Stimulated activated naive CD4-positive, alpha-beta T cell (primary cell): ENCODE results near the gene COL11A2.

ENCODE experiments used
- DNase-seq, 6 experiments: peaks; one replicate each; lab custom pipeline; 2025; lab: John Stamatoyannopoulos, UW

COL11A2 gene

GRCh38 chr6:33206864-33207551, 14.7 kb upstream of the COL11A2 start:
- DNase-seq, result no peak

- DNase-seq, result no peak
Observed at GRCh38 chr6:33206027-33206863, 14.0 kb upstream of the COL11A2 start.

GRCh38 chr6:33205191-33206026, 13.1 kb upstream of the COL11A2 start:
- no peak for DNase-seq

- DNase-seq, result peak; percentile 67 to 88 (median 77)
Observed at GRCh38 chr6:33204415-33205190, 12.3 kb upstream of the COL11A2 start, which contains the start of gene HSD17B8. TSS of gene HSD17B8 (plus strand) at chr6:33204655. CDS start at chr6:33204669, 14 bp downstream.

- no peak for DNase-seq
Observed at GRCh38 chr6:33204165-33204414, 11.8 kb upstream of the COL11A2 start.

GRCh38 chr6:33203443-33204164, 11.3 kb upstream of the COL11A2 start:
- DNase-seq, result no peak

- no peak for DNase-seq
Observed at GRCh38 chr6:33202799-33203198, 10.5 kb upstream of the COL11A2 start.

- DNase-seq, result no peak
Observed at GRCh38 chr6:33201935-33202334, 9.7 kb upstream of the COL11A2 start.

- DNase-seq, result no peak
Observed at GRCh38 chr6:33201147-33201545, 8.9 kb upstream of the COL11A2 start.

GRCh38 chr6:33200219-33201146, 8.2 kb upstream of the COL11A2 start, which contains the start of the genes RXRB and SLC39A7:
TSS of gene RXRB (minus strand) at chr6:33200665. CDS start at chr6:33200476, 189 bp downstream.
TSS of gene SLC39A7 (plus strand) at chr6:33200867. CDS start at chr6:33201246, 379 bp downstream.
- DNase-seq, result peak; percentile 91 to 99 (median 98)

- DNase-seq, result peak in 5 of 6 experiments; percentile 48 to 79 (median 69)
Observed at GRCh38 chr6:33199687-33200218, 7.5 kb upstream of the COL11A2 start.

GRCh38 chr6:33198853-33199436, 6.7 kb upstream of the COL11A2 start:
- no peak for DNase-seq

GRCh38 chr6:33198159-33198852, 6.0 kb upstream of the COL11A2 start:
- DNase-seq, result no peak

GRCh38 chr6:33197431-33198048, 5.3 kb upstream of the COL11A2 start:
- peak in 5 of 6 experiments; percentile 22 to 66 (median 26) for DNase-seq

GRCh38 chr6:33195304-33196165, 3.3 kb upstream of the COL11A2 start:
- DNase-seq, result no peak

GRCh38 chr6:33194431-33194979, 2.2 kb upstream of the COL11A2 start:
- no peak for DNase-seq

- DNase-seq, result no peak
Observed at GRCh38 chr6:33193619-33194018, 1.4 kb upstream of the COL11A2 start.
